A549 (cell line): Measurements from ENCODE around the gene MYOT.

Experiments used
- CTCF ChIP-seq: fragments of >200 bp; sonication (Bioruptor Twin); formaldehyde crosslinking; IDR thresholded peaks from 3 replicates; pipeline ENCODE4 v1.5.1; 2016
- E2F6 ChIP-seq: IDR thresholded peaks from 2 replicates; pipeline ENCODE4 v1.6.1; 2012; ENCODE audit warnings: low read depth, borderline replicate concordance

DNA sequence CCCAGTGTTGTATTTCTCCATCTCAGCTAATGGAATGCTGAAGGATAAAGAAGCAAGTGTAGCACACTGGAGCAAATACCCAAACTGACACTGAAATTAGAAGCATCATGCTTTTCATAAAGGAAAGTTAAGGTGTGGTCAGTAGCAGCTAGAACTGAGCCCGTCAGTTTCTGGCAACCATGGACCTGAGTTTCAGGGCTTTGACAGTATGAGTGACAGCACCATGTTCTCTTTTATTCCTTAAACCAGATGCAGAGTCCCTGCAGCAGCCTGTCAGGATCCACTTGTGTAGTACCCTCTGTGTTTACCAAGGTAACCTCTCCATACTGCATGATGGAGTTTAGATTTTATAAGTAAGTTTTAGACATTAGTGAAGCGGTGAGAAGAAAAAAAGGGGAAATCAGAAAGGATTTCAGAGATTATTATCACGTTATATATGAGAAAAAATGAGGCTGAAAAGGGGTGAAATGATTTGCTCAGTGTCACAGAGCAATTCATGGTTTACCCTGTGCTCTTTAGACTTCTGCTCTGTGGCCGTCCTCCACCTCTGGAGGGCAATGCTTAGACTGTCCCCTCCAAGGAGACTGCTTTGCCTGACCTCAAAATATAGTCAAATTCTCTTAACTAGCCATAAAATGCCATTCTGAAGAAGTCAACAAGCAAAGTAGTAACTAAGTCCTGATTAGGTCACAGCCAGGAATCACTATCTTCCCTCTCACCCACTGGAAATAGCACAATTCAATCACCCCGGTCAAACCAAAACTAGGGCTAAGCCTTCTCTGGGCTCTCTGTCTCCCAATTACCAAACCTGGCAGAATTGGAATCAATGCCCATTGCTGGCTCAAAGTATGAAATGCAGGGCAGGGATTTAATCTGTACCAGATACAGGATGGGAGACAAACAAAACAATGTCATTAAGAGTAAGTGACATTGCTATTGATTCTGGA is 10.5 kb upstream of the MYOT start:
- no peak for TF ChIP-seq E2F6
- no peak for TF ChIP-seq CTCF
